Aortic smooth muscle cell (primary cell): ENCODE results near the gene ATG5. TPM values are rescaled to one million over a fixed set of nuclear protein-coding genes. Genes with fewer than 3 reads are reported as not detected.

ENCODE experiments used
- total RNA-seq: library from RNA; depleted of rRNA; stranded (reverse); fragments of >200 nt; gene quantifications from 2 replicates; pipeline ENCODE4 v1.2.3, GENCODE V29; 2014

ATG5 gene
- 46.8 and 50.3 TPM in 2 replicates for total RNA-seq

DNA sequence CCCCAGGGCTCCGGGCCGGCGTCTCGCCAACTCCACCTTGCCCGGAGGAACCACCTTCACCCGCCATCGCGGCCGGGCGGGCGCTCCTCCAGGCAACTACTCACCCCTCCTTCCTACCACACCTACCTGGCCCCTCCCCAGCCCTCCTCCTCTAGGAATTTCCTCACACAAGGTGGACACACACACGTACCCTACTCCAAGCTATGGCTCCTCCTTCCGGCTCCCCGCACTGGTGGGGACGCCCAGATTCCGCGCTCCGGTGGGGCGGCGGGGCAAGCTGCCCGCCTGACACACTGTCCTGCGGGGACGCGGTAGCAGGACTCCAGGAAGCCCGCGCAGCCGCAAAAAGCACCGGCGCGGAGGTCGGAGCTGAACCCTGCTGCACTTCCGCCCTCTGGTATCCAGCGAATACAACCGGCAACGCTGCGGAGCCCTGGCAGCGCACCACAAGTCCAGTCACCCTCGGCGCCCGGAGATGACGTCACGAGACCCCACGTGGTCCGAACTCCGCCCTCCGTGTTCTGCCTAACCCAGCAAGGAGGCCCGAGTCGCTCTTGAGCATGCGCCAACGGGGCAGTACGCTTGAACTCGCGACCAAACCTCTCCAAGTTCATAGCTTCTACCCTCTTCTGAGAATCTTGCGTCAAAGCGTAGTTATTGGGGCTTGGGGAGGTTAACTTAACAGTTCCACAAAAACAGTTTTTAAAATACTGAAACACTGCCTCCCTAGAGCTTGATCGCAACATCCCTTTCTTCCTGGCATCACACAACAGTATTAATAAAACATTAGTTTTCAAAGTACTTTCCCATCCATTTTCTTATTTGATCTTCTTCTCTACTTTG is at the start of gene ATG5:
Gene ATG5, minus strand, starts transcription at position 425 of the 843 bp plus-strand sequence. CDS start 9,552 bp downstream, outside the sequence.

GRCh38 chr6:106360410-106360988 is 34.9 kb upstream of the ATG5 start, which contains the start of gene CRYBG1:
TSS of gene CRYBG1 (plus strand) at chr6:106360717. CDS start at chr6:106360909, 192 bp downstream.

Other genes starting within 250 kb of the ATG5 start
- gene PRDM1, start 239.4 kb downstream of the ATG5 start, total RNA-seq: 0.40 and 0.44 TPM in 2 replicates
- 2.4 and 5.5 TPM in 2 replicates for gene CRYBG1, start 35.0 kb upstream of the ATG5 start, total RNA-seq